ENCODE measurements around the gene OR2C1.

- TF ChIP-seq POLR2A (IDR thresholded peaks at IDR 0.05; ENCODE audit: low read length) = no peak
- TF ChIP-seq GATA1 (IDR thresholded peaks at IDR 0.05; ENCODE audit: low read depth, low read length) = no peak
Measured at GRCh38 chr16:3388325-3388724, 32.6 kb downstream of the OR2C1 start.
